HCT116 (cell line): ENCODE measurements around the gene MGA. TPM values are rescaled to one million over a fixed set of nuclear protein-coding genes. Genes with fewer than 3 reads are reported as not detected.

Experiments
- ATAC-seq: fragments of 200-7000 bp; cut with Tn5 transposase; 2 replicates; pipeline ENCODE4 v1.9.1; 2020; ENCODE audit warnings: mild to moderate bottlenecking, moderate library complexity
- BruUV-seq: library from RNA; stranded (reverse); fragments of 400-500 nt; replicated peaks from 2 replicates; lab custom pipeline; 2021; lab: Mats Ljungman, UMichigan
- CTCF ChIA-PET: fragments of 300-600 bp; sonication (Branson Sonifier 250); formaldehyde crosslinking; loops from one replicate; lab custom pipeline; 2021; ENCODE audit warnings: antibody characterized with exemption; lab: Charles Lee
- POLR2A ChIA-PET: fragments of 300-600, 350-600 bp; sonication (Branson Sonifier 250); formaldehyde crosslinking; loops from one replicate; lab custom pipeline; 2021; ENCODE audit warnings: antibody characterized with exemption; lab: Charles Lee
- RAD21 ChIA-PET, 2 experiments: fragments of 300-600 bp; sonication (Branson Sonifier 250); formaldehyde crosslinking; loops; one replicate each; lab custom pipeline; 2023; ENCODE audit warnings: low total read pairs in 2 of 2; ENCODE audit not compliant: uncharacterized antibody in 2 of 2, unreplicated experiment in 2 of 2, low non-redundant PET in 1 of 2; lab: Charles Lee
- DNase-seq: peaks from one replicate; pipeline ENCODE4 v3.0.0-alpha.2; 2010; ENCODE audit warnings: low read depth, low spot score
- H2AFZ ChIP-seq: fragments of 200-600 bp; shearing (Covaris generic), sonication (generic); 2 replicates; pipeline ENCODE4 v1.6.1; 2017; ENCODE audit warnings: low read depth, mixed run types, mixed read lengths, antibody characterized with exemption, low read length; ENCODE audit not compliant: poor library complexity, severe bottlenecking
- H3K27ac ChIP-seq: 2 replicates; pipeline ENCODE4 v1.5.1; 2012; ENCODE audit warnings: low read depth, low read length
- H3K27me3 ChIP-seq: fragments of 200-600 bp; sonication (generic); 2 replicates; pipeline ENCODE4 v1.6.1; 2016; ENCODE audit warnings: mixed run types, low read length, mixed read lengths; ENCODE audit not compliant: insufficient read depth
- H3K36me3 ChIP-seq, 2 experiments: fragments of 200-500 bp in 1 of 2; fragments of 200-600 bp in 1 of 2; sonication (Bioruptor generic) in 1 of 2; sonication (generic) in 1 of 2; 2 replicates each; pipeline versions ENCODE4 v1.5.1 to v1.6.1; 2014 to 2016; ENCODE audit warnings: low read length in 2 of 2, inconsistent platforms in 1 of 2, mixed read lengths in 1 of 2, mixed run types in 1 of 2; ENCODE audit not compliant: insufficient read depth in 2 of 2, control insufficient read depth in 1 of 2
- H3K4me1 ChIP-seq, 2 experiments: fragments of 200-600 bp in 1 of 2; sonication (generic) in 1 of 2; 2 replicates each; pipeline versions ENCODE4 v1.5.1 to v1.6.1; 2012 to 2017; ENCODE audit warnings: low read length in 2 of 2, inconsistent platforms in 1 of 2, mild to moderate bottlenecking in 1 of 2, mixed read lengths in 1 of 2, mixed run types in 1 of 2, moderate library complexity in 1 of 2; ENCODE audit not compliant: insufficient read depth in 2 of 2, control insufficient read depth in 1 of 2
- H3K4me2 ChIP-seq: fragments of 200-600 bp; sonication (generic); 2 replicates; pipeline ENCODE4 v1.6.1; 2017; ENCODE audit warnings: mixed run types, low read length, mixed read lengths
- H3K4me3 ChIP-seq, 2 experiments: fragments of 200-600 bp in 1 of 2; sonication (generic) in 1 of 2; replicated peaks in 1 of 2; 2 replicates each; pipeline ENCODE4 v1.5.1; 2011 to 2016; ENCODE audit warnings: low read length in 2 of 2, control low read depth in 1 of 2, low read depth in 1 of 2, mild to moderate bottlenecking in 1 of 2, mixed read lengths in 1 of 2, mixed run types in 1 of 2
- H3K79me2 ChIP-seq: fragments of 200-600 bp; sonication (generic); 2 replicates; pipeline ENCODE4 v1.6.1; 2017; ENCODE audit warnings: mild to moderate bottlenecking, mixed run types, low read length, moderate library complexity, mixed read lengths; ENCODE audit not compliant: insufficient read depth
- H3K9ac ChIP-seq: fragments of 200-600 bp; sonication (generic); 2 replicates; pipeline ENCODE4 v1.6.1; 2016; ENCODE audit warnings: low read length, mixed read lengths
- H3K9me2 ChIP-seq: fragments of 200-600 bp; sonication (generic), shearing (Covaris generic); 2 replicates; pipeline ENCODE4 v1.6.1; 2017; ENCODE audit warnings: mixed run types, mild to moderate bottlenecking, moderate library complexity; ENCODE audit not compliant: insufficient read depth
- H3K9me3 ChIP-seq, 2 experiments: fragments of 200-500 bp in 1 of 2; fragments of 200-600 bp in 1 of 2; sonication (Bioruptor generic) in 1 of 2; sonication (generic) in 1 of 2; 2 replicates each; pipeline ENCODE4 v1.6.1; 2014 to 2017; ENCODE audit warnings: low read length in 2 of 2, mixed read lengths in 2 of 2, inconsistent platforms in 1 of 2, low read depth in 1 of 2, mild to moderate bottlenecking in 1 of 2, mixed run types in 1 of 2, moderate library complexity in 1 of 2; ENCODE audit not compliant: control insufficient read depth in 1 of 2, insufficient read depth in 1 of 2
- H4K20me1 ChIP-seq: fragments of 200-600 bp; sonication (generic), shearing (Covaris generic); 2 replicates; pipeline ENCODE4 v1.6.1; 2017; ENCODE audit warnings: mixed run types, mild to moderate bottlenecking, moderate library complexity; ENCODE audit not compliant: insufficient read depth
- CEBPB ChIP-seq: IDR thresholded peaks from 2 replicates; pipeline ENCODE4 v1.6.1; 2012; ENCODE audit warnings: low read depth
- CTCF ChIP-seq, 3 experiments: fragments of 200-600 bp in 1 of 3; sonication (generic) in 1 of 3; IDR thresholded peaks in 2 of 3; conservative IDR thresholded peaks in 1 of 3; 2 replicates each; pipeline ENCODE4 v1.5.1; 2012 to 2017; ENCODE audit warnings: low read depth in 2 of 3, low read length in 2 of 3, antibody characterized with exemption in 1 of 3, borderline replicate concordance in 1 of 3, control low read depth in 1 of 3, mild to moderate bottlenecking in 1 of 3, mixed read lengths in 1 of 3, mixed run types in 1 of 3, moderate library complexity in 1 of 3; ENCODE audit not compliant: insufficient read depth in 1 of 3
- EGR1 ChIP-seq: IDR thresholded peaks from 2 replicates; pipeline ENCODE4 v1.6.1; 2012; ENCODE audit warnings: low read depth
- FOSL1 ChIP-seq: IDR thresholded peaks from 2 replicates; pipeline ENCODE4 v1.6.1; 2012; ENCODE audit warnings: low read depth
- RAD21 ChIP-seq: IDR thresholded peaks from 2 replicates; pipeline ENCODE4 v1.6.1; 2012; ENCODE audit warnings: low read depth, mild to moderate bottlenecking
- REST ChIP-seq: IDR thresholded peaks from 2 replicates; pipeline ENCODE4 v1.6.1; 2012; ENCODE audit warnings: low read depth
- SP1 ChIP-seq: IDR thresholded peaks from 2 replicates; pipeline ENCODE4 v1.6.1; 2012; ENCODE audit warnings: low read depth
- TCF7L2 ChIP-seq: IDR thresholded peaks from 2 replicates; pipeline ENCODE4 v1.7.0; 2011; ENCODE audit warnings: borderline replicate concordance, inconsistent platforms; ENCODE audit not compliant: insufficient read depth, insufficient read length; ENCODE audit errors: extremely low read depth
- ZBTB33 ChIP-seq: IDR thresholded peaks from 2 replicates; pipeline ENCODE4 v1.6.1; 2011; ENCODE audit warnings: mild to moderate bottlenecking, low read length, moderate library complexity; ENCODE audit not compliant: insufficient replicate concordance; ENCODE audit errors: extremely low read depth
- ZFX ChIP-seq: fragments of 450-650 bp; IDR thresholded peaks from 2 replicates; pipeline ENCODE4 v1.6.1; 2017
- ZNF274 ChIP-seq: fragments of 200-500 bp; sonication (Bioruptor generic); IDR thresholded peaks from 2 replicates; pipeline ENCODE4 v1.6.1; 2014; ENCODE audit warnings: mild to moderate bottlenecking, low read depth, low read length, inconsistent platforms
- intact Hi-C: fragments of 100-400 bp; cut with micrococcal nuclease; formaldehyde crosslinking; loops from 2 replicates; pipeline ENCODE4 v1.10.0; 2022
- total RNA-seq: library from RNA; stranded (reverse); gene quantifications from one replicate; pipeline ENCODE4 v1.2.1, GENCODE V29; 2021; ENCODE audit not compliant: unreplicated experiment

Gene MGA
- total RNA-seq, 1 experiment from 2014 or later = 28.9 TPM

- TF ChIP-seq REST (no peak), ZBTB33 (no peak), TCF7L2 (no peak)
These were observed 122.4 kb downstream of the MGA start (continued) for GRCh38 chr15:41782371-41783282.

- ChIA-PET RAD21 (no interaction called here), POLR2A (interaction anchor here (0.6 kb wide), 1 partner anchor 24 kb away, joined by 4 read pairs; no protein-coding TSS in a partner anchor), CTCF (interaction anchor here (3.0 kb wide), 1 partner anchor 9 kb away, joined by 15 read pairs; the partner anchor contains the start of gene MAPKBP1)
- BruUV-seq = no TSS peak
- Histone ChIP-seq H3K9me2 (no peaks in the 10 kb centered on the region), H3K4me3 (no peak overlapping the region), H2AFZ (no peak overlapping the region), H3K36me3 (no peaks in the 10 kb centered on the region), H3K9ac (no peak overlapping the region), H3K79me2 (peaks cover 16% of the 10 kb centered on the region), H3K4me1 (peaks cover 0 to 8% of the 10 kb centered on the region in 2 experiments; a peak in 1 of 4 replicates), H3K4me2 (no peak overlapping the region), H3K27ac (no peak overlapping the region), H3K9me3 (no peaks in the 10 kb centered on the region), H4K20me1 (no peaks in the 10 kb centered on the region; the same call in 1 of the 2 replicates), H3K27me3 (no peaks in the 10 kb centered on the region)
- intact Hi-C loops = no loop called here
- DNase-seq (no peak), ATAC-seq (no peak)
- no peak for TF ChIP-seq EGR1
- TF ChIP-seq RAD21 = no peak
- TF ChIP-seq REST = no peak
- no peak for TF ChIP-seq CEBPB
- no peak for TF ChIP-seq ZNF274
- no peak for TF ChIP-seq CTCF (IDR thresholded peaks at IDR 0.05 in 2 of 3, conservative IDR thresholded peaks at IDR 0.05 in 1 of 3; ENCODE audit: borderline replicate concordance in 1 of 3, insufficient read depth in 1 of 3, low read depth in 2 of 3, low read length in 2 of 3)
- TF ChIP-seq SP1 = no peak
- no peak for TF ChIP-seq FOSL1
- no peak for TF ChIP-seq ZFX
These were observed 123.1 kb downstream of the MGA start for GRCh38 chr15:41783296-41783695.
